GM23338 (cell line): ENCODE results near the gene HBZ. TPM values are rescaled to one million over a fixed set of nuclear protein-coding genes. Genes with fewer than 3 reads are reported as not detected.

Experiments used
- ATAC-seq: fragments of 200-7000 bp; cut with Tn5 transposase; 3 replicates; pipeline ENCODE4 v1.9.1; 2020
- DNase-seq: peaks from one replicate; pipeline ENCODE4 v3.0.0-alpha.2; 2015; ENCODE audit warnings: low spot score
- H2AFZ ChIP-seq: fragments of 200-600 bp; sonication (generic); 2 replicates; pipeline ENCODE4 v1.8.0; 2016; ENCODE audit warnings: antibody characterized with exemption, mild to moderate bottlenecking, moderate library complexity
- H3F3A ChIP-seq: fragments of 200-600 bp; sonication (generic); replicated peaks from 2 replicates; pipeline ENCODE4 v1.8.0; 2017; ENCODE audit warnings: antibody characterized with exemption, mixed run types, low read depth
- H3K27ac ChIP-seq: fragments of 200-600 bp; sonication (generic); 2 replicates; pipeline ENCODE4 v1.6.1; 2016; ENCODE audit warnings: low read depth
- H3K27me3 ChIP-seq: fragments of 200-600 bp; sonication (generic); 2 replicates; pipeline ENCODE4 v1.8.0; 2016; ENCODE audit warnings: mild to moderate bottlenecking, mixed run types, moderate library complexity; ENCODE audit not compliant: insufficient read depth
- H3K36me3 ChIP-seq: fragments of 200-600 bp; sonication (generic); 2 replicates; pipeline ENCODE4 v1.8.0; 2016; ENCODE audit warnings: mild to moderate bottlenecking; ENCODE audit not compliant: insufficient read depth
- H3K4me1 ChIP-seq: fragments of 200-600 bp; sonication (generic); 2 replicates; pipeline ENCODE4 v1.8.0; 2016; ENCODE audit warnings: mild to moderate bottlenecking, moderate library complexity; ENCODE audit not compliant: insufficient read depth
- H3K4me2 ChIP-seq: fragments of 200-600 bp; sonication (generic); 2 replicates; pipeline ENCODE4 v1.7.1; 2017; ENCODE audit warnings: mixed run types
- H3K4me3 ChIP-seq: fragments of 200-600 bp; sonication (generic); 2 replicates; pipeline ENCODE4 v1.6.1; 2016; ENCODE audit warnings: mixed run types
- H3K79me2 ChIP-seq: fragments of 200-600 bp; sonication (generic); replicated peaks from 2 replicates; pipeline ENCODE4 v1.8.0; 2017; ENCODE audit warnings: mild to moderate bottlenecking; ENCODE audit not compliant: insufficient read depth
- H3K9me2 ChIP-seq: fragments of 200-600 bp; sonication (generic); 2 replicates; pipeline ENCODE4 v1.8.0; 2017; ENCODE audit not compliant: insufficient read depth
- H4K20me1 ChIP-seq: fragments of 200-600 bp; sonication (generic); replicated peaks from 2 replicates; pipeline ENCODE4 v1.8.0; 2017; ENCODE audit warnings: mild to moderate bottlenecking; ENCODE audit not compliant: insufficient read depth
- H3K27ac Mint-ChIP-seq: 2 replicates; pipeline ENCODE4 v1.8.0; 2020; ENCODE audit warnings: inconsistent platforms, mild to moderate bottlenecking, moderate library complexity, mixed read lengths
- H3K27me3 Mint-ChIP-seq: 3 replicates; pipeline ENCODE4 v1.8.0; 2022; ENCODE audit warnings: low read depth, mild to moderate bottlenecking, moderate library complexity, mixed read lengths, inconsistent platforms; ENCODE audit not compliant: insufficient read depth, poor library complexity
- H3K36me3 Mint-ChIP-seq: 3 replicates; pipeline ENCODE4 v1.8.0; 2021; ENCODE audit warnings: low read depth, mild to moderate bottlenecking, inconsistent platforms, moderate library complexity, mixed read lengths
- H3K4me1 Mint-ChIP-seq: 3 replicates; pipeline ENCODE4 v1.8.0; 2020; ENCODE audit warnings: mild to moderate bottlenecking, inconsistent platforms, mixed read lengths
- H3K4me3 Mint-ChIP-seq: 3 replicates; pipeline ENCODE4 v1.8.0; 2021; ENCODE audit warnings: moderate library complexity, mild to moderate bottlenecking, inconsistent platforms, mixed read lengths
- H3K9me3 Mint-ChIP-seq: 3 replicates; pipeline ENCODE4 v1.8.0; 2020; ENCODE audit warnings: moderate library complexity, mild to moderate bottlenecking, inconsistent platforms, mixed read lengths
- CREB1 ChIP-seq: fragments of 250-450 bp; sonication (Bioruptor Pico); IDR thresholded peaks from 2 replicates; pipeline ENCODE4 v1.5.0; 2020; ENCODE audit warnings: low read depth, mild to moderate bottlenecking, moderate library complexity
- CTCF ChIP-seq, 2 experiments: fragments of 200-600 bp in 1 of 2; sonication (generic) in 1 of 2; conservative IDR thresholded peaks; 2 replicates each; pipeline versions ENCODE4 v1.5.1 to v1.6.1; 2016 to 2017; ENCODE audit warnings: antibody characterized with exemption in 2 of 2, low read depth in 2 of 2, mild to moderate bottlenecking in 2 of 2, moderate library complexity in 1 of 2
- JUNB ChIP-seq: IDR thresholded peaks from one replicate; pipeline ENCODE4 v1.6.1; 2016; ENCODE audit warnings: antibody characterized with exemption; ENCODE audit not compliant: unreplicated experiment
- NANOG ChIP-seq: IDR thresholded peaks from 2 replicates; pipeline ENCODE4 v1.6.1; 2016; ENCODE audit warnings: antibody characterized with exemption, borderline replicate concordance
- POLR2AphosphoS5 ChIP-seq: IDR thresholded peaks from 2 replicates; pipeline ENCODE4 v1.6.1; 2016; ENCODE audit warnings: antibody characterized with exemption, low read depth
- STAT1 ChIP-seq: IDR thresholded peaks from one replicate; pipeline ENCODE4 v1.6.1; 2016; ENCODE audit warnings: antibody characterized with exemption; ENCODE audit not compliant: unreplicated experiment
- ZNF114 ChIP-seq: fragments of 250-450 bp; sonication (Bioruptor Pico); IDR thresholded peaks from 2 replicates; pipeline ENCODE4 v1.5.0; 2020; ENCODE audit warnings: mild to moderate bottlenecking, moderate library complexity
- polyA plus RNA-seq: library from polyadenylated mRNA; unstranded; fragments of >200 nt; fragmentation: Nextera tagmentation; extraction: Ambion mirVana; gene quantifications from 2 replicates; pipeline ENCODE4 v1.2.1, GENCODE V29; 2016
- total RNA-seq: library from RNA; depleted of rRNA; stranded (reverse); fragments of >200 nt; shearing (Covaris generic); gene quantifications from 2 replicates; pipeline ENCODE4 v1.2.3, GENCODE V29; 2014
- TF ChIP-seq, protein P1 (sequence below): IDR thresholded peaks from one replicate; pipeline ENCODE4 v1.6.1; 2018; ENCODE audit warnings: antibody characterized with exemption; ENCODE audit not compliant: unreplicated experiment
- TF ChIP-seq, protein P2 (sequence below): IDR thresholded peaks from 2 replicates; pipeline ENCODE4 v1.6.1; 2016; ENCODE audit warnings: antibody characterized with exemption

Gene HBZ
- total and polyA plus RNA-seq, 2 experiments from 2014 or later, result 0.39 TPM; not detected in 1

GRCh38 chr16:130533-131173, 21.8 kb upstream of the HBZ start:
- Histone ChIP-seq H3K27ac (no peak overlapping the region), H3K36me3 (no peaks in the 10 kb centered on the region), H3K4me3 (no peak overlapping the region), H2AFZ (no peak overlapping the region), H3K27me3 (no peaks in the 10 kb centered on the region), H3F3A (peaks cover 4% of the 10 kb centered on the region; the same call in 1 of the 2 replicates), H4K20me1 (peaks cover 7% of the 10 kb centered on the region; the same call in 1 of the 2 replicates), H3K9me2 (no peaks in the 10 kb centered on the region), H3K4me2 (no peak overlapping the region), H3K4me1 (no peaks in the 10 kb centered on the region), H3K79me2 (peaks cover 46% of the 10 kb centered on the region)
- H3K36me3 Mint-ChIP-seq, result no peaks in the 10 kb centered on the region
- H3K4me3 Mint-ChIP-seq, result no peak overlapping the region
- ATAC-seq (no peak), DNase-seq (no peak)
- H3K27ac Mint-ChIP-seq, result no peak overlapping the region
- no peaks in the 10 kb centered on the region for H3K9me3 Mint-ChIP-seq
- H3K27me3 Mint-ChIP-seq, result peaks cover 5% of the 10 kb centered on the region
- no peak for TF ChIP-seq CREB1 (CRISPR knock-in tag)
- H3K4me1 Mint-ChIP-seq, result no peaks in the 10 kb centered on the region

DNA sequence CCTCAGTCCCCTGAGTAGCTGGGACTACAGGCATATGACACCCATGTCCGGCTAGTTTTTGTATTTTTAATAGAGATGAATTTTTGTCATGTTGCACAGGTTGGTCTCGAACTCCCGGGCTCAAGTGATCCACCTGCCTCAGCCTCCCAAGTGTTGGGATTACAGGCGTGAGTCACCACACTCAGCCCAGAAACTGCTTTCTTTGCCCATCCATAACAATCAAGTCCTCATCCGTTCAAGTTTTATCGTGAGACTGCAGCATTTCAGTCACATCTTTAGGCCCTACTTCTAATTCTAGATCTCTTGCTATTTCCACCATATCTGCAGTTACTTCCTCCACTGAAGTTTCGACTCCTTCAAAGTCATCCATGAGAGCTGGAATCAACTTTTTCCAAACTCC, 20.3 kb upstream of the HBZ start:
- no peaks in the 10 kb centered on the region for H3K4me1 ChIP-seq
- H3K27ac ChIP-seq, result no peak overlapping the region
- no peaks in the 10 kb centered on the region for H3K9me3 Mint-ChIP-seq
- no peaks in the 10 kb centered on the region; the same call in 2 of the 3 replicates for H3K4me1 Mint-ChIP-seq
- H3K4me2 ChIP-seq, result no peak overlapping the region
- H4K20me1 ChIP-seq, result peaks cover 5% of the 10 kb centered on the region; the same call in 1 of the 2 replicates
- no peak overlapping the region for H3K27ac Mint-ChIP-seq
- ATAC-seq (no peak), DNase-seq (no peak)
- no peaks in the 10 kb centered on the region for H3K36me3 ChIP-seq
- H3K79me2 ChIP-seq, result peaks cover 60% of the 10 kb centered on the region
- no peak overlapping the region for H3K4me3 ChIP-seq
- H3K27me3 ChIP-seq, result no peaks in the 10 kb centered on the region
- H3K27me3 Mint-ChIP-seq, result peaks cover 5% of the 10 kb centered on the region
- no peak overlapping the region for H2AFZ ChIP-seq
- no peak overlapping the region; the same call in 2 of the 3 replicates for H3K4me3 Mint-ChIP-seq
- H3K9me2 ChIP-seq, result no peaks in the 10 kb centered on the region
- 0 out of 3 replicates have a peak, but pooled peaks cover 3% of the 10 kb centered on the region for H3K36me3 Mint-ChIP-seq
- H3F3A ChIP-seq, result peaks cover 4% of the 10 kb centered on the region; the same call in 1 of the 2 replicates
- no peak for TF ChIP-seq NANOG
- no peak for TF ChIP-seq CTCF (conservative IDR thresholded peaks at IDR 0.05; ENCODE audit: low read depth in 2 of 2)
- TF ChIP-seq, protein P1, sequence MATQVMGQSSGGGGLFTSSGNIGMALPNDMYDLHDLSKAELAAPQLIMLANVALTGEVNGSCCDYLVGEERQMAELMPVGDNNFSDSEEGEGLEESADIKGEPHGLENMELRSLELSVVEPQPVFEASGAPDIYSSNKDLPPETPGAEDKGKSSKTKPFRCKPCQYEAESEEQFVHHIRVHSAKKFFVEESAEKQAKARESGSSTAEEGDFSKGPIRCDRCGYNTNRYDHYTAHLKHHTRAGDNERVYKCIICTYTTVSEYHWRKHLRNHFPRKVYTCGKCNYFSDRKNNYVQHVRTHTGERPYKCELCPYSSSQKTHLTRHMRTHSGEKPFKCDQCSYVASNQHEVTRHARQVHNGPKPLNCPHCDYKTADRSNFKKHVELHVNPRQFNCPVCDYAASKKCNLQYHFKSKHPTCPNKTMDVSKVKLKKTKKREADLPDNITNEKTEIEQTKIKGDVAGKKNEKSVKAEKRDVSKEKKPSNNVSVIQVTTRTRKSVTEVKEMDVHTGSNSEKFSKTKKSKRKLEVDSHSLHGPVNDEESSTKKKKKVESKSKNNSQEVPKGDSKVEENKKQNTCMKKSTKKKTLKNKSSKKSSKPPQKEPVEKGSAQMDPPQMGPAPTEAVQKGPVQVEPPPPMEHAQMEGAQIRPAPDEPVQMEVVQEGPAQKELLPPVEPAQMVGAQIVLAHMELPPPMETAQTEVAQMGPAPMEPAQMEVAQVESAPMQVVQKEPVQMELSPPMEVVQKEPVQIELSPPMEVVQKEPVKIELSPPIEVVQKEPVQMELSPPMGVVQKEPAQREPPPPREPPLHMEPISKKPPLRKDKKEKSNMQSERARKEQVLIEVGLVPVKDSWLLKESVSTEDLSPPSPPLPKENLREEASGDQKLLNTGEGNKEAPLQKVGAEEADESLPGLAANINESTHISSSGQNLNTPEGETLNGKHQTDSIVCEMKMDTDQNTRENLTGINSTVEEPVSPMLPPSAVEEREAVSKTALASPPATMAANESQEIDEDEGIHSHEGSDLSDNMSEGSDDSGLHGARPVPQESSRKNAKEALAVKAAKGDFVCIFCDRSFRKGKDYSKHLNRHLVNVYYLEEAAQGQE, result no peak
- TF ChIP-seq ZNF114 (CRISPR knock-in tag), result no peak
- TF ChIP-seq POLR2AphosphoS5, result no peak
- TF ChIP-seq STAT1, result no peak
- TF ChIP-seq JUNB, result no peak
- TF ChIP-seq, protein P2, sequence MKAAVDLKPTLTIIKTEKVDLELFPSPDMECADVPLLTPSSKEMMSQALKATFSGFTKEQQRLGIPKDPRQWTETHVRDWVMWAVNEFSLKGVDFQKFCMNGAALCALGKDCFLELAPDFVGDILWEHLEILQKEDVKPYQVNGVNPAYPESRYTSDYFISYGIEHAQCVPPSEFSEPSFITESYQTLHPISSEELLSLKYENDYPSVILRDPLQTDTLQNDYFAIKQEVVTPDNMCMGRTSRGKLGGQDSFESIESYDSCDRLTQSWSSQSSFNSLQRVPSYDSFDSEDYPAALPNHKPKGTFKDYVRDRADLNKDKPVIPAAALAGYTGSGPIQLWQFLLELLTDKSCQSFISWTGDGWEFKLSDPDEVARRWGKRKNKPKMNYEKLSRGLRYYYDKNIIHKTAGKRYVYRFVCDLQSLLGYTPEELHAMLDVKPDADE, result no peak
- no peak for TF ChIP-seq CREB1 (CRISPR knock-in tag)
